ENCODE measurements around the gene ADGRB3. TPM values are rescaled to one million over a fixed set of nuclear protein-coding genes. Genes with fewer than 3 reads are reported as not detected.
A peak's percentile ranks its signal among the peaks of the same experiment; 100 is the strongest.

The ADGRB3 gene
- total and polyA plus RNA-seq, 2 experiments from 2014 or later: 1.2 to 1.4 TPM

DNA sequence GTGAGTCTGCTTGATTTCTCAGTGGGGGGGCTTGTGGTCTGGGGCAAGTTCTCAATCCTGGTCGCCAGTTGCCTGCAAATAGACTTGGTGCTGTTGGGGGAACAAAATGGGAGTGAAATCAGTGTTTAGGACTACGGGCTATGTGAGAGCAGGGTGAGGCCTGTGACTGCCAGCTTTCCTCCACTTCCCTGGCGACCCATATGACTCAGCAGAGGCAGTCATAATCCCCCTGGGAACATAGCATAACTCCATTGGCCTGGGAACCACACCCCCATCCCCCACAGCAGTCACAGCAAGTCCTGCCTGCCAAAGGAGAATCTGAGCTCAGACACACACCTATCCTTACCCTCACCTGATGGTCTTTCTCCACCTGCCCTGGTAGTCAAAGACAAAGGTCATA is 773.8 kb downstream of the ADGRB3 start:
- no peak overlapping the region for H3K4me3 ChIP-seq
- H3K27ac ChIP-seq: no peak overlapping the region
- no peaks in the 10 kb centered on the region for H3K27me3 ChIP-seq
- no peaks in the 10 kb centered on the region for H3K9me3 ChIP-seq (ENCODE audit: low read depth)
- no peak for TF ChIP-seq CTCF (IDR thresholded peaks at IDR 0.05; ENCODE audit: low read depth, low read length)
- H3K4me1 ChIP-seq (ENCODE audit: low read depth): no peaks in the 10 kb centered on the region
- H3K36me3 ChIP-seq: no peaks in the 10 kb centered on the region
- DNase-seq (ENCODE audit: low read depth in 1 of 2, low spot score in 1 of 2): no peak

- Histone ChIP-seq H3K4me3 (no peak overlapping the region), H3K4me1 (ENCODE audit: low read depth) (no peaks in the 10 kb centered on the region), H3K9me3 (ENCODE audit: low read depth) (no peaks in the 10 kb centered on the region), H3K27me3 (no peaks in the 10 kb centered on the region), H3K36me3 (no peaks in the 10 kb centered on the region), H3K27ac (no peak overlapping the region)
- DNase-seq (ENCODE audit: low read depth in 1 of 2, low spot score in 1 of 2): peak in 1 of 2 donors; percentile 4
- no peak for TF ChIP-seq CTCF (IDR thresholded peaks at IDR 0.05; ENCODE audit: low read depth, low read length)
Observed at GRCh38 chr6:69416776-69417175, 781.7 kb downstream of the ADGRB3 start.

GRCh38 chr6:69421269-69421668 is 786.2 kb downstream of the ADGRB3 start:
- no peaks in the 10 kb centered on the region for H3K36me3 ChIP-seq
- DNase-seq (ENCODE audit: low read depth in 1 of 2, low spot score in 1 of 2): no peak
- no peak overlapping the region for H3K4me3 ChIP-seq
- no peak overlapping the region for H3K27ac ChIP-seq
- H3K9me3 ChIP-seq (ENCODE audit: low read depth): no peaks in the 10 kb centered on the region
- TF ChIP-seq CTCF (IDR thresholded peaks at IDR 0.05; ENCODE audit: low read depth, low read length): no peak
- H3K4me1 ChIP-seq (ENCODE audit: low read depth): no peaks in the 10 kb centered on the region
- no peaks in the 10 kb centered on the region for H3K27me3 ChIP-seq

DNA sequence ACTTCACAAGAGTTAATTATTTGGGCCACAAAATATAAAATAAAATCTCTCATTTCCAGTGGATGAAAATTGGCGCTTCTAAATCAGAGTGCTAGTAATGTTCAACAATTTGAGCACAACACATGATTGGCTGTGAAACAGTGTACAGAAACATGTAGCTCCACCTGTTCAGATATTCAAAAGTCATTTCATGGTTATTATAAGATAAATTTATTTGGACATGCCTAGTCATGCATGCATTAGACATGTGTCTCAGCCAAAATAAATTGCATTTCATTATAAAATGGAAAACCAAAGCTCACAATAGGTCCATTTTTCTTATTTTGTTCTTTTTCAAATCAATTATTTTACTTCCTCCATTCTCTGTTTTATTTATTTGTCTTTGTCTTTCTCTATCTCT is 786.9 kb downstream of the ADGRB3 start:
- H3K4me1 ChIP-seq (ENCODE audit: low read depth): no peaks in the 10 kb centered on the region
- no peaks in the 10 kb centered on the region for H3K27me3 ChIP-seq
- no peak overlapping the region for H3K27ac ChIP-seq
- no peak for DNase-seq (ENCODE audit: low read depth in 1 of 2, low spot score in 1 of 2)
- TF ChIP-seq CTCF (IDR thresholded peaks at IDR 0.05; ENCODE audit: low read depth, low read length): no peak
- H3K4me3 ChIP-seq: no peak overlapping the region
- H3K9me3 ChIP-seq (ENCODE audit: low read depth): no peaks in the 10 kb centered on the region
- H3K36me3 ChIP-seq: no peaks in the 10 kb centered on the region

DNA sequence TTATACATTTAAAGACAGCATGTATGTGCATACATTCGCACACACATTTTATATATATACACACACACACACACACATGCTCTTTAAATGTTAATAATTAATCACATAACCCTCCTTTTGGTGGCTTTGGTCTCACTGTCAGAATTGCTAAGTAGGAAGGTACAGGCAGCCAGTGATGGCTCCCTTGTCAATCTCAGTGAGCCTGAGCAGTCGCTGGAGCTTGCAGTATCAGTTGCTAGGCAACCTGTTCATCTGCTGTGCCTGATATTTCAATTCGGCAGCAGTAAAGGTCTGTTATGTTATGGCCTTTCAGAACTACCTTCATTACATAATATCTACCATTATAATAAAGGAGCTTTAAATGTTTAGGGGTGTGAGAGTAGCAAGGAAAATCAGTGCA is 787.4 kb downstream of the ADGRB3 start:
- peak in 1 of 2 donors; percentile 15 for DNase-seq (ENCODE audit: low read depth in 1 of 2, low spot score in 1 of 2)
- TF ChIP-seq CTCF (IDR thresholded peaks at IDR 0.05; ENCODE audit: low read depth, low read length): no peak

GRCh38 chr6:69423785-69424184 is 788.7 kb downstream of the ADGRB3 start:
- Histone ChIP-seq H3K27me3 (no peaks in the 10 kb centered on the region), H3K36me3 (no peaks in the 10 kb centered on the region), H3K27ac (no peak overlapping the region), H3K9me3 (ENCODE audit: low read depth) (no peaks in the 10 kb centered on the region), H3K4me1 (ENCODE audit: low read depth) (no peaks in the 10 kb centered on the region), H3K4me3 (no peak overlapping the region)
- no peak for TF ChIP-seq CTCF (IDR thresholded peaks at IDR 0.05; ENCODE audit: low read depth, low read length)
- no peak for DNase-seq (ENCODE audit: low read depth in 1 of 2, low spot score in 1 of 2)

More for the DNA sequence above, 787.4 kb downstream of the ADGRB3 start:
- Histone ChIP-seq H3K4me3 (no peak overlapping the region), H3K36me3 (no peaks in the 10 kb centered on the region), H3K9me3 (ENCODE audit: low read depth) (no peaks in the 10 kb centered on the region), H3K4me1 (ENCODE audit: low read depth) (no peaks in the 10 kb centered on the region), H3K27me3 (no peaks in the 10 kb centered on the region), H3K27ac (no peak overlapping the region)
